ENCODE data around the gene SARDH. TPM values are rescaled to one million over a fixed set of nuclear protein-coding genes. Genes with fewer than 3 reads are reported as not detected.

The SARDH gene
- polyA plus RNA-seq, 1 donor from 2014 or later, result not detected

- H3F3A ChIP-seq (ENCODE audit: insufficient read depth, low read length, poor library complexity, severe bottlenecking), result no peaks in the 10 kb centered on the region
- H3K79me2 ChIP-seq (replicated peaks; ENCODE audit: insufficient read depth, low read length), result no peaks in the 10 kb centered on the region
- H3K9ac ChIP-seq (ENCODE audit: low read length), result no peak overlapping the region
- no peaks in the 10 kb centered on the region for H3K27me3 ChIP-seq (ENCODE audit: insufficient read depth, low read depth, low read length)
- no peak overlapping the region for H2AFZ ChIP-seq (ENCODE audit: low read depth, low read length)
- H3K4me2 ChIP-seq (ENCODE audit: low read length), result no peak overlapping the region
- no peaks in the 10 kb centered on the region for H3K9me3 ChIP-seq (ENCODE audit: low read length)
- H3K27ac ChIP-seq (ENCODE audit: low read length), result no peak overlapping the region
- no peaks in the 10 kb centered on the region for H4K20me1 ChIP-seq (ENCODE audit: insufficient read depth)
- no peak for TF ChIP-seq EZH2 (IDR thresholded peaks at IDR 0.05; ENCODE audit: borderline replicate concordance, insufficient read depth, low read length, poor library complexity, severe bottlenecking)
- no peak for TF ChIP-seq SMC3 (conservative IDR thresholded peaks at IDR 0.05; ENCODE audit: poor library complexity)
- no peak for TF ChIP-seq MXI1 (conservative IDR thresholded peaks at IDR 0.05; ENCODE audit: poor library complexity, severe bottlenecking)
- TF ChIP-seq REST (IDR thresholded peaks at IDR 0.05; ENCODE audit: borderline replicate concordance), result no peak
- TF ChIP-seq POLR2AphosphoS5 (IDR thresholded peaks at IDR 0.05), result no peak
- TF ChIP-seq RAD21 (conservative IDR thresholded peaks at IDR 0.05), result no peak
- H3K9me2 ChIP-seq (ENCODE audit: insufficient read depth, low read length), result no peaks in the 10 kb centered on the region
- H3K36me3 ChIP-seq (ENCODE audit: insufficient read depth, low read length), result no peaks in the 10 kb centered on the region
- H3K4me3 ChIP-seq (ENCODE audit: low read length), result no peak overlapping the region
These were observed 64.1 kb downstream of the SARDH start for GRCh38 chr9:133674091-133674490.

- H3F3A ChIP-seq (ENCODE audit: insufficient read depth, low read length, poor library complexity, severe bottlenecking), result no peaks in the 10 kb centered on the region
- no peaks in the 10 kb centered on the region for H3K9me3 ChIP-seq (ENCODE audit: low read length)
- H3K4me3 ChIP-seq (ENCODE audit: low read length), result no peak overlapping the region
- no peaks in the 10 kb centered on the region for H3K79me2 ChIP-seq (replicated peaks; ENCODE audit: insufficient read depth, low read length)
- peak overlapping the region; percentile 20 for H3K27ac ChIP-seq (ENCODE audit: low read length)
- H3K36me3 ChIP-seq (ENCODE audit: insufficient read depth, low read length), result no peaks in the 10 kb centered on the region
- no peaks in the 10 kb centered on the region for H4K20me1 ChIP-seq (ENCODE audit: insufficient read depth)
- no peaks in the 10 kb centered on the region for H3K27me3 ChIP-seq (ENCODE audit: insufficient read depth, low read depth, low read length)
- TF ChIP-seq TAF1 (IDR thresholded peaks at IDR 0.05; ENCODE audit: low read depth), result no peak
- TF ChIP-seq CTCF (IDR thresholded peaks at IDR 0.05; ENCODE audit: poor library complexity, severe bottlenecking), result no peak
- TF ChIP-seq MXI1 (conservative IDR thresholded peaks at IDR 0.05; ENCODE audit: poor library complexity, severe bottlenecking), result no peak
- no peak for TF ChIP-seq SMC3 (conservative IDR thresholded peaks at IDR 0.05; ENCODE audit: poor library complexity)
- TF ChIP-seq POLR2AphosphoS5 (IDR thresholded peaks at IDR 0.05), result no peak
- no peak for TF ChIP-seq REST (IDR thresholded peaks at IDR 0.05; ENCODE audit: borderline replicate concordance)
- no peak for TF ChIP-seq EP300 (conservative IDR thresholded peaks at IDR 0.05; ENCODE audit: poor library complexity, severe bottlenecking)
- no peak for TF ChIP-seq RAD21 (conservative IDR thresholded peaks at IDR 0.05)
- TF ChIP-seq EZH2 (IDR thresholded peaks at IDR 0.05; ENCODE audit: borderline replicate concordance, insufficient read depth, low read length, poor library complexity, severe bottlenecking), result no peak
- no peak overlapping the region for H2AFZ ChIP-seq (ENCODE audit: low read depth, low read length)
- no peak overlapping the region for H3K4me2 ChIP-seq (ENCODE audit: low read length)
- H3K9ac ChIP-seq (ENCODE audit: low read length), result no peak overlapping the region
- no peaks in the 10 kb centered on the region for H3K9me2 ChIP-seq (ENCODE audit: insufficient read depth, low read length)
These were observed 64.9 kb downstream of the SARDH start for GRCh38 chr9:133673258-133673655.

Measured in neural cell (in vitro differentiated cells).